Measurements from ENCODE around the gene TSPAN2.

DNA sequence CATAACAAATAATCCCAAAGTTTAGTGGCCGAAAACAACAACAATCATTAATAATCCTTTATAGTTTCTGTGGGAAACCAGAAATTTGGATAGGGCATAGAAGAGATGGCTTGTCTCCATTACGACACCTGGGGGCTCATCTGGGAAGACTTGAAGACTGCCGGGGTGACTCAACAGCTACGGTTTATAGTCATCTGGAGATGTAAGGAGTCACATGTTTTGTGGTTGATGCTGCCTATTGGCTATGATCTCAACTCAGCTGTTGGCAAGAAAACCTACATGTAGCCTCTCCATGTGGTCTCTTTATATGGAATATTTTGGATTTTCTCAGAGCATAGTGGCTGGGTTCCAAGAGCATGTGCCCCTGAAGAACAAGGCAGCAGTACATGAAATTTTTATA, 29.3 kb upstream of the TSPAN2 start:
- TF ChIP-seq, protein P1, sequence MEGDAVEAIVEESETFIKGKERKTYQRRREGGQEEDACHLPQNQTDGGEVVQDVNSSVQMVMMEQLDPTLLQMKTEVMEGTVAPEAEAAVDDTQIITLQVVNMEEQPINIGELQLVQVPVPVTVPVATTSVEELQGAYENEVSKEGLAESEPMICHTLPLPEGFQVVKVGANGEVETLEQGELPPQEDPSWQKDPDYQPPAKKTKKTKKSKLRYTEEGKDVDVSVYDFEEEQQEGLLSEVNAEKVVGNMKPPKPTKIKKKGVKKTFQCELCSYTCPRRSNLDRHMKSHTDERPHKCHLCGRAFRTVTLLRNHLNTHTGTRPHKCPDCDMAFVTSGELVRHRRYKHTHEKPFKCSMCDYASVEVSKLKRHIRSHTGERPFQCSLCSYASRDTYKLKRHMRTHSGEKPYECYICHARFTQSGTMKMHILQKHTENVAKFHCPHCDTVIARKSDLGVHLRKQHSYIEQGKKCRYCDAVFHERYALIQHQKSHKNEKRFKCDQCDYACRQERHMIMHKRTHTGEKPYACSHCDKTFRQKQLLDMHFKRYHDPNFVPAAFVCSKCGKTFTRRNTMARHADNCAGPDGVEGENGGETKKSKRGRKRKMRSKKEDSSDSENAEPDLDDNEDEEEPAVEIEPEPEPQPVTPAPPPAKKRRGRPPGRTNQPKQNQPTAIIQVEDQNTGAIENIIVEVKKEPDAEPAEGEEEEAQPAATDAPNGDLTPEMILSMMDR (conservative IDR thresholded peaks at IDR 0.05; ENCODE audit: low read depth in 2 of 2) = no peak
- TF ChIP-seq, protein P2, sequence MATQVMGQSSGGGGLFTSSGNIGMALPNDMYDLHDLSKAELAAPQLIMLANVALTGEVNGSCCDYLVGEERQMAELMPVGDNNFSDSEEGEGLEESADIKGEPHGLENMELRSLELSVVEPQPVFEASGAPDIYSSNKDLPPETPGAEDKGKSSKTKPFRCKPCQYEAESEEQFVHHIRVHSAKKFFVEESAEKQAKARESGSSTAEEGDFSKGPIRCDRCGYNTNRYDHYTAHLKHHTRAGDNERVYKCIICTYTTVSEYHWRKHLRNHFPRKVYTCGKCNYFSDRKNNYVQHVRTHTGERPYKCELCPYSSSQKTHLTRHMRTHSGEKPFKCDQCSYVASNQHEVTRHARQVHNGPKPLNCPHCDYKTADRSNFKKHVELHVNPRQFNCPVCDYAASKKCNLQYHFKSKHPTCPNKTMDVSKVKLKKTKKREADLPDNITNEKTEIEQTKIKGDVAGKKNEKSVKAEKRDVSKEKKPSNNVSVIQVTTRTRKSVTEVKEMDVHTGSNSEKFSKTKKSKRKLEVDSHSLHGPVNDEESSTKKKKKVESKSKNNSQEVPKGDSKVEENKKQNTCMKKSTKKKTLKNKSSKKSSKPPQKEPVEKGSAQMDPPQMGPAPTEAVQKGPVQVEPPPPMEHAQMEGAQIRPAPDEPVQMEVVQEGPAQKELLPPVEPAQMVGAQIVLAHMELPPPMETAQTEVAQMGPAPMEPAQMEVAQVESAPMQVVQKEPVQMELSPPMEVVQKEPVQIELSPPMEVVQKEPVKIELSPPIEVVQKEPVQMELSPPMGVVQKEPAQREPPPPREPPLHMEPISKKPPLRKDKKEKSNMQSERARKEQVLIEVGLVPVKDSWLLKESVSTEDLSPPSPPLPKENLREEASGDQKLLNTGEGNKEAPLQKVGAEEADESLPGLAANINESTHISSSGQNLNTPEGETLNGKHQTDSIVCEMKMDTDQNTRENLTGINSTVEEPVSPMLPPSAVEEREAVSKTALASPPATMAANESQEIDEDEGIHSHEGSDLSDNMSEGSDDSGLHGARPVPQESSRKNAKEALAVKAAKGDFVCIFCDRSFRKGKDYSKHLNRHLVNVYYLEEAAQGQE (IDR thresholded peaks at IDR 0.05; ENCODE audit: unreplicated experiment) = no peak
- TF ChIP-seq EZH2 (IDR thresholded peaks at IDR 0.05; ENCODE audit: low read depth, unreplicated experiment) (no peak), JUNB (IDR thresholded peaks at IDR 0.05; ENCODE audit: unreplicated experiment) (no peak), EZH2phosphoT487 (IDR thresholded peaks at IDR 0.05; ENCODE audit: unreplicated experiment) (no peak), POLR2AphosphoS5 (IDR thresholded peaks at IDR 0.05; ENCODE audit: low read depth) (no peak), ZNF331 (CRISPR knock-in tag; IDR thresholded peaks at IDR 0.05; ENCODE audit: low read depth) (no peak), STAT1 (IDR thresholded peaks at IDR 0.05; ENCODE audit: unreplicated experiment) (no peak), ZNF114 (CRISPR knock-in tag; IDR thresholded peaks at IDR 0.05) (no peak)
- TF ChIP-seq, protein P3, sequence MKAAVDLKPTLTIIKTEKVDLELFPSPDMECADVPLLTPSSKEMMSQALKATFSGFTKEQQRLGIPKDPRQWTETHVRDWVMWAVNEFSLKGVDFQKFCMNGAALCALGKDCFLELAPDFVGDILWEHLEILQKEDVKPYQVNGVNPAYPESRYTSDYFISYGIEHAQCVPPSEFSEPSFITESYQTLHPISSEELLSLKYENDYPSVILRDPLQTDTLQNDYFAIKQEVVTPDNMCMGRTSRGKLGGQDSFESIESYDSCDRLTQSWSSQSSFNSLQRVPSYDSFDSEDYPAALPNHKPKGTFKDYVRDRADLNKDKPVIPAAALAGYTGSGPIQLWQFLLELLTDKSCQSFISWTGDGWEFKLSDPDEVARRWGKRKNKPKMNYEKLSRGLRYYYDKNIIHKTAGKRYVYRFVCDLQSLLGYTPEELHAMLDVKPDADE (IDR thresholded peaks at IDR 0.05) = no peak
- TF ChIP-seq, protein P4, sequence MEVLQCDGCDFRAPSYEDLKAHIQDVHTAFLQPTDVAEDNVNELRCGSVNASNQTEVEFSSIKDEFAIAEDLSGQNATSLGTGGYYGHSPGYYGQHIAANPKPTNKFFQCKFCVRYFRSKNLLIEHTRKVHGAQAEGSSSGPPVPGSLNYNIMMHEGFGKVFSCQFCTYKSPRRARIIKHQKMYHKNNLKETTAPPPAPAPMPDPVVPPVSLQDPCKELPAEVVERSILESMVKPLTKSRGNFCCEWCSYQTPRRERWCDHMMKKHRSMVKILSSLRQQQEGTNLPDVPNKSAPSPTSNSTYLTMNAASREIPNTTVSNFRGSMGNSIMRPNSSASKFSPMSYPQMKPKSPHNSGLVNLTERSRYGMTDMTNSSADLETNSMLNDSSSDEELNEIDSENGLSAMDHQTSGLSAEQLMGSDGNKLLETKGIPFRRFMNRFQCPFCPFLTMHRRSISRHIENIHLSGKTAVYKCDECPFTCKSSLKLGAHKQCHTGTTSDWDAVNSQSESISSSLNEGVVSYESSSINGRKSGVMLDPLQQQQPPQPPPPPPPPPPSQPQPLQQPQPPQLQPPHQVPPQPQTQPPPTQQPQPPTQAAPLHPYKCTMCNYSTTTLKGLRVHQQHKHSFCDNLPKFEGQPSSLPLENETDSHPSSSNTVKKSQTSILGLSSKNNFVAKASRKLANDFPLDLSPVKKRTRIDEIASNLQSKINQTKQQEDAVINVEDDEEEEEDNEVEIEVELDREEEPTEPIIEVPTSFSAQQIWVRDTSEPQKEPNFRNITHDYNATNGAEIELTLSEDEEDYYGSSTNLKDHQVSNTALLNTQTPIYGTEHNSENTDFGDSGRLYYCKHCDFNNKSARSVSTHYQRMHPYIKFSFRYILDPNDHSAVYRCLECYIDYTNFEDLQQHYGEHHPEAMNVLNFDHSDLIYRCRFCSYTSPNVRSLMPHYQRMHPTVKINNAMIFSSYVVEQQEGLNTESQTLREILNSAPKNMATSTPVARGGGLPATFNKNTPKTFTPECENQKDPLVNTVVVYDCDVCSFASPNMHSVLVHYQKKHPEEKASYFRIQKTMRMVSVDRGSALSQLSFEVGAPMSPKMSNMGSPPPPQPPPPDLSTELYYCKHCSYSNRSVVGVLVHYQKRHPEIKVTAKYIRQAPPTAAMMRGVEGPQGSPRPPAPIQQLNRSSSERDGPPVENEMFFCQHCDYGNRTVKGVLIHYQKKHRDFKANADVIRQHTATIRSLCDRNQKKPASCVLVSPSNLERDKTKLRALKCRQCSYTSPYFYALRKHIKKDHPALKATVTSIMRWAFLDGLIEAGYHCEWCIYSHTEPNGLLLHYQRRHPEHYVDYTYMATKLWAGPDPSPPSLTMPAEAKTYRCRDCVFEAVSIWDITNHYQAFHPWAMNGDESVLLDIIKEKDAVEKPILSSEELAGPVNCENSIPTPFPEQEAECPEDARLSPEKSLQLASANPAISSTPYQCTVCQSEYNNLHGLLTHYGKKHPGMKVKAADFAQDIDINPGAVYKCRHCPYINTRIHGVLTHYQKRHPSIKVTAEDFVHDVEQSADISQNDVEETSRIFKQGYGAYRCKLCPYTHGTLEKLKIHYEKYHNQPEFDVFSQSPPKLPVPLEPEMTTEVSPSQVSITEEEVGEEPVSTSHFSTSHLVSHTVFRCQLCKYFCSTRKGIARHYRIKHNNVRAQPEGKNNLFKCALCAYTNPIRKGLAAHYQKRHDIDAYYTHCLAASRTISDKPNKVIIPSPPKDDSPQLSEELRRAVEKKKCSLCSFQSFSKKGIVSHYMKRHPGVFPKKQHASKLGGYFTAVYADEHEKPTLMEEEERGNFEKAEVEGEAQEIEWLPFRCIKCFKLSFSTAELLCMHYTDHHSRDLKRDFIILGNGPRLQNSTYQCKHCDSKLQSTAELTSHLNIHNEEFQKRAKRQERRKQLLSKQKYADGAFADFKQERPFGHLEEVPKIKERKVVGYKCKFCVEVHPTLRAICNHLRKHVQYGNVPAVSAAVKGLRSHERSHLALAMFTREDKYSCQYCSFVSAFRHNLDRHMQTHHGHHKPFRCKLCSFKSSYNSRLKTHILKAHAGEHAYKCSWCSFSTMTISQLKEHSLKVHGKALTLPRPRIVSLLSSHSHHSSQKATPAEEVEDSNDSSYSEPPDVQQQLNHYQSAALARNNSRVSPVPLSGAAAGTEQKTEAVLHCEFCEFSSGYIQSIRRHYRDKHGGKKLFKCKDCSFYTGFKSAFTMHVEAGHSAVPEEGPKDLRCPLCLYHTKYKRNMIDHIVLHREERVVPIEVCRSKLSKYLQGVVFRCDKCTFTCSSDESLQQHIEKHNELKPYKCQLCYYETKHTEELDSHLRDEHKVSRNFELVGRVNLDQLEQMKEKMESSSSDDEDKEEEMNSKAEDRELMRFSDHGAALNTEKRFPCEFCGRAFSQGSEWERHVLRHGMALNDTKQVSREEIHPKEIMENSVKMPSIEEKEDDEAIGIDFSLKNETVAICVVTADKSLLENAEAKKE (CRISPR knock-in tag; IDR thresholded peaks at IDR 0.05) = no peak

Measured in GM23338 (cell line).